HUES48 (cell line): ENCODE measurements around the gene ALAS1.

Source experiments
- H3K27ac ChIP-seq: one replicate; pipeline ENCODE4 v1.7.0; 2013; ENCODE audit warnings: low read depth, low read length, inconsistent platforms
- H3K27me3 ChIP-seq: 2 replicates; pipeline ENCODE4 v1.6.1; 2013; ENCODE audit warnings: mild to moderate bottlenecking, low read length; ENCODE audit not compliant: control insufficient read depth, insufficient read depth
- H3K36me3 ChIP-seq: 2 replicates; pipeline ENCODE4 v1.6.1; 2013; ENCODE audit warnings: low read length; ENCODE audit not compliant: control insufficient read depth, insufficient read depth
- H3K4me1 ChIP-seq: 2 replicates; pipeline ENCODE4 v1.6.1; 2013; ENCODE audit warnings: mild to moderate bottlenecking, low read length; ENCODE audit not compliant: control insufficient read depth, insufficient read depth
- H3K4me3 ChIP-seq: 2 replicates; pipeline ENCODE4 v1.5.1; 2013; ENCODE audit warnings: mild to moderate bottlenecking, low read depth, low read length
- H3K9ac ChIP-seq: 2 replicates; pipeline ENCODE4 v1.6.1; 2013; ENCODE audit warnings: mild to moderate bottlenecking, low read depth, low read length, moderate library complexity
- H3K9me3 ChIP-seq: 2 replicates; pipeline ENCODE4 v1.6.1; 2013; ENCODE audit warnings: low read length; ENCODE audit not compliant: control insufficient read depth, insufficient read depth

ALAS1 gene

GRCh38 chr3:52259035-52259434 is 61.1 kb downstream of the ALAS1 start:
- H3K27me3 ChIP-seq = no peaks in the 10 kb centered on the region
- H3K4me3 ChIP-seq = no peak overlapping the region
- H3K36me3 ChIP-seq = peaks cover 92% of the 10 kb centered on the region
- H3K9ac ChIP-seq = no peak overlapping the region
- H3K4me1 ChIP-seq = no peaks in the 10 kb centered on the region
- no peaks in the 10 kb centered on the region for H3K9me3 ChIP-seq
- H3K27ac ChIP-seq = no peak overlapping the region

- Histone ChIP-seq H3K9me3 (no peaks in the 10 kb centered on the region), H3K4me1 (no peaks in the 10 kb centered on the region), H3K27me3 (no peaks in the 10 kb centered on the region), H3K36me3 (peaks cover 93% of the 10 kb centered on the region), H3K9ac (no peak overlapping the region), H3K4me3 (no peak overlapping the region), H3K27ac (no peak overlapping the region)
Observed at GRCh38 chr3:52259448-52259847, 61.5 kb downstream of the ALAS1 start.

- no peak overlapping the region for H3K4me3 ChIP-seq
- H3K9me3 ChIP-seq = no peaks in the 10 kb centered on the region
- H3K27ac ChIP-seq = no peak overlapping the region
- H3K4me1 ChIP-seq = no peaks in the 10 kb centered on the region
- peaks cover 98% of the 10 kb centered on the region for H3K36me3 ChIP-seq
- no peaks in the 10 kb centered on the region for H3K27me3 ChIP-seq
- no peak overlapping the region for H3K9ac ChIP-seq
Observed at GRCh38 chr3:52262447-52262846, 64.5 kb downstream of the ALAS1 start.
